H1 (cell line): Measurements from ENCODE around the gene DPP10. TPM values are rescaled to one million over a fixed set of nuclear protein-coding genes. Genes with fewer than 3 reads are reported as not detected.
A peak's percentile ranks its signal among the peaks of the same experiment; 100 is the strongest.

ENCODE experiments used
- CTCF ChIA-PET: fragments of 300-600 bp; sonication (Branson Sonifier 250); formaldehyde crosslinking; loops from one replicate; lab custom pipeline; 2021; ENCODE audit not compliant: partially characterized antibody; lab: Charles Lee
- POLR2A ChIA-PET: fragments of 300-600 bp; sonication (Branson Sonifier 250); formaldehyde crosslinking; loops from one replicate; lab custom pipeline; 2021; ENCODE audit warnings: inconsistent platforms; ENCODE audit not compliant: partially characterized antibody; lab: Charles Lee
- DNase-seq, 2 experiments: peaks; one replicate each; pipeline versions ENCODE4 v3.0.0 to v3.0.0-alpha.2; 2010 to 2022; ENCODE audit warnings: low spot score in 2 of 2, low read depth in 1 of 2, mixed read lengths in 1 of 2
- FAIRE-seq: peaks from 2 replicates; lab custom pipeline; 2011; peaks lifted over from hg19 to GRCh38; lab: Jason Lieb, UNC
- H2AFZ ChIP-seq: 2 replicates; pipeline ENCODE4 v1.8.1; 2012; ENCODE audit warnings: low read length, inconsistent platforms
- H2AK5ac ChIP-seq: 2 replicates; pipeline ENCODE4 v1.6.1; 2013; ENCODE audit warnings: low read depth, low read length
- H2BK120ac ChIP-seq: replicated peaks from 2 replicates; pipeline ENCODE3; 2013; ENCODE audit warnings: low read depth, low read length, inconsistent platforms
- H2BK12ac ChIP-seq: 2 replicates; pipeline ENCODE4 v1.6.1; 2013; ENCODE audit warnings: low read depth, low read length
- H2BK15ac ChIP-seq: 2 replicates; pipeline ENCODE4 v1.6.1; 2013; ENCODE audit warnings: low read length
- H2BK20ac ChIP-seq: 2 replicates; pipeline ENCODE4 v1.6.1; 2013; ENCODE audit warnings: low read length
- H2BK5ac ChIP-seq: 2 replicates; pipeline ENCODE4 v1.6.1; 2013; ENCODE audit warnings: low read depth, low read length
- H3K14ac ChIP-seq: 2 replicates; pipeline ENCODE4 v1.6.1; 2013; ENCODE audit warnings: inconsistent platforms; ENCODE audit not compliant: insufficient read length
- H3K18ac ChIP-seq: 2 replicates; pipeline ENCODE4 v1.6.1; 2013; ENCODE audit warnings: low read length; ENCODE audit errors: extremely low read depth
- H3K23ac ChIP-seq: 2 replicates; pipeline ENCODE4 v1.6.1; 2013; ENCODE audit warnings: inconsistent platforms; ENCODE audit not compliant: insufficient read length
- H3K23me2 ChIP-seq: 2 replicates; pipeline ENCODE4 v1.6.1; 2013; ENCODE audit warnings: low read depth, low read length
- H3K27ac ChIP-seq: 2 replicates; pipeline ENCODE4 v1.6.1; 2011; ENCODE audit warnings: low read depth, low read length, inconsistent platforms
- H3K27me3 ChIP-seq, 4 experiments: replicated peaks in 1 of 4; 1 replicate in 1 of 4; 2 replicates in 3 of 4; pipeline versions ENCODE4 v1.6.1 to v1.8.1; 2011 to 2013; ENCODE audit warnings: low read length in 3 of 4, mild to moderate bottlenecking in 3 of 4, inconsistent platforms in 2 of 4, mixed read lengths in 2 of 4, moderate library complexity in 1 of 4; ENCODE audit not compliant: control insufficient read depth in 3 of 4, insufficient read depth in 3 of 4; ENCODE audit errors: extremely low read depth in 1 of 4
- H3K36me3 ChIP-seq, 4 experiments: 2 replicates each; pipeline versions ENCODE4 v1.6.1 to v1.8.1; 2011 to 2013; ENCODE audit warnings: mild to moderate bottlenecking in 4 of 4, low read length in 3 of 4, moderate library complexity in 2 of 4, control low read depth in 1 of 4, inconsistent platforms in 1 of 4; ENCODE audit not compliant: insufficient read depth in 4 of 4, control insufficient read depth in 2 of 4
- H3K4ac ChIP-seq: replicated peaks from 2 replicates; pipeline ENCODE3; 2013; ENCODE audit warnings: low read length, low read depth, mixed read lengths, inconsistent platforms; ENCODE audit not compliant: insufficient read length
- H3K4me1 ChIP-seq, 4 experiments: replicated peaks in 1 of 4; 1 replicate in 1 of 4; 2 replicates in 3 of 4; pipeline versions ENCODE4 v1.6.1 to v1.8.1; 2011 to 2013; ENCODE audit warnings: low read length in 3 of 4, inconsistent platforms in 2 of 4, mixed read lengths in 1 of 4; ENCODE audit not compliant: insufficient read depth in 4 of 4, control insufficient read depth in 3 of 4
- H3K4me2 ChIP-seq, 2 experiments: 2 replicates each; pipeline versions ENCODE4 v1.6.1 to v1.8.1; 2011 to 2013; ENCODE audit warnings: low read depth in 2 of 2, low read length in 2 of 2, control low read depth in 1 of 2, inconsistent platforms in 1 of 2, mild to moderate bottlenecking in 1 of 2; ENCODE audit not compliant: insufficient read depth in 1 of 2
- H3K4me3 ChIP-seq, 4 experiments: fragments of 200-600, 300-600 bp in 1 of 4; sonication (generic), shearing (Covaris generic), sonication (Bioruptor Twin) in 1 of 4; 2 replicates each; pipeline versions ENCODE4 v1.5.1 to v1.8.1; 2011 to 2016; ENCODE audit warnings: low read length in 4 of 4, low read depth in 3 of 4, control low read depth in 2 of 4, inconsistent platforms in 2 of 4, mild to moderate bottlenecking in 2 of 4, mixed read lengths in 1 of 4, moderate library complexity in 1 of 4; ENCODE audit not compliant: insufficient read depth in 2 of 4; ENCODE audit errors: extremely low read depth in 1 of 4
- H3K56ac ChIP-seq: replicated peaks from 2 replicates; pipeline ENCODE3; 2013; ENCODE audit warnings: low read depth, mild to moderate bottlenecking, mixed read lengths, low read length, inconsistent platforms; ENCODE audit not compliant: insufficient read length
- H3K79me1 ChIP-seq: 2 replicates; pipeline ENCODE4 v1.6.1; 2013; ENCODE audit warnings: low read depth, low read length, control low read depth
- H3K79me2 ChIP-seq, 2 experiments: 2 replicates each; pipeline versions ENCODE4 v1.6.1 to v1.8.1; 2012 to 2013; ENCODE audit warnings: low read length in 2 of 2, mild to moderate bottlenecking in 2 of 2, inconsistent platforms in 1 of 2; ENCODE audit not compliant: insufficient read depth in 2 of 2, control insufficient read depth in 1 of 2
- H3K9ac ChIP-seq, 4 experiments: replicated peaks in 1 of 4; 1 replicate in 1 of 4; 2 replicates in 3 of 4; pipeline versions ENCODE4 v1.6.1 to v1.8.1; 2011 to 2013; ENCODE audit warnings: low read depth in 3 of 4, low read length in 3 of 4, control low read depth in 2 of 4, mild to moderate bottlenecking in 2 of 4, moderate library complexity in 2 of 4, inconsistent platforms in 1 of 4; ENCODE audit errors: extremely low read depth in 1 of 4
- H3K9me3 ChIP-seq, 2 experiments: 2 replicates each; pipeline versions ENCODE4 v1.6.1 to v1.8.1; 2012 to 2013; ENCODE audit warnings: mild to moderate bottlenecking in 2 of 2, moderate library complexity in 2 of 2, control low read depth in 1 of 2, inconsistent platforms in 1 of 2, low read depth in 1 of 2, low read length in 1 of 2, mixed read lengths in 1 of 2; ENCODE audit not compliant: insufficient read depth in 2 of 2
- H4K20me1 ChIP-seq, 2 experiments: replicated peaks in 1 of 2; 2 replicates each; pipeline versions ENCODE3 to v1.8.1; 2011 to 2013; ENCODE audit warnings: inconsistent platforms in 2 of 2, low read length in 2 of 2, mild to moderate bottlenecking in 1 of 2; ENCODE audit not compliant: insufficient read depth in 2 of 2, control insufficient read depth in 1 of 2
- H4K5ac ChIP-seq: 2 replicates; pipeline ENCODE4 v1.6.1; 2013; ENCODE audit warnings: low read length, low read depth, mixed read lengths, inconsistent platforms; ENCODE audit not compliant: insufficient read length
- H4K8ac ChIP-seq: 2 replicates; pipeline ENCODE4 v1.8.0; 2013; ENCODE audit warnings: mild to moderate bottlenecking, moderate library complexity, low read length, inconsistent platforms; ENCODE audit not compliant: insufficient read depth; ENCODE audit errors: extremely low read depth
- H4K91ac ChIP-seq: replicated peaks from 2 replicates; pipeline ENCODE3; 2013; ENCODE audit warnings: low read length, mixed read lengths, inconsistent platforms; ENCODE audit not compliant: insufficient read length
- KDM1A ChIP-seq: fragments of 200-600, 300-600 bp; sonication (generic); IDR thresholded peaks from 2 replicates; pipeline ENCODE4 v1.7.1; 2016; ENCODE audit warnings: mild to moderate bottlenecking, low read length, borderline replicate concordance
- NANOG ChIP-seq: IDR thresholded peaks from 2 replicates; pipeline ENCODE4 v1.6.1; 2011; ENCODE audit warnings: low read length, low read depth, mild to moderate bottlenecking, inconsistent platforms; ENCODE audit not compliant: insufficient read depth, poor library complexity, severe bottlenecking
- TCF12 ChIP-seq: IDR thresholded peaks from 2 replicates; pipeline ENCODE4 v1.6.1; 2011; ENCODE audit warnings: low read depth, mild to moderate bottlenecking, low read length
- WGBS, 2 experiments: shearing (Covaris generic) in 1 of 2; methylation state at CpG; one replicate each; pipeline versions ENCODE4 v1.1.6 to v1.1.7; 2013 to 2015; ENCODE audit warnings: low lambda C conversion rate in 2 of 2, mixed read lengths in 2 of 2, inconsistent platforms in 1 of 2, low coverage in 1 of 2, missing lambda C conversion rate in 1 of 2; ENCODE audit not compliant: insufficient replicate concordance in 2 of 2, insufficient coverage in 1 of 2, insufficient read length in 1 of 2; ENCODE audit errors: extremely low coverage in 1 of 2, missing lambda C conversion rate in 1 of 2; 5-methylcytosine and 5-hydroxymethylcytosine counted together
- polyA plus RNA-seq, 7 experiments: library from polyadenylated mRNA; depleted of rRNA in 3 of 7; stranded (reverse) in 5 of 7; unstranded in 2 of 7; fragments of >200 nt in 5 of 7; fragments of 200-250 nt in 2 of 7; gene quantifications; 1 replicate in 5 of 7; 2 replicates in 1 of 7; 4 replicates in 1 of 7; pipeline versions ENCODE4 v1.2.1 to v1.2.3, GENCODE V29; 2011 to 2013; ENCODE audit warnings: missing spikeins in 2 of 7, mixed read lengths in 2 of 7
- total RNA-seq: library from RNA; stranded (reverse); fragmentation: NEBNext Ultra II Directional; extraction: Animal tissue kit (Norgen Biotek cat#: 25700); gene quantifications from 2 replicates; pipeline ENCODE4 v1.2.1, GENCODE V29; 2021

DPP10 gene
- total and polyA plus RNA-seq, 2 of the 8 experiments (the other 6 are each of a cell fraction or from before 2014, with no cell fraction given), result 3.3 to 7.2 TPM

- WGBS, 2 experiments, result 85% methylated on average over 3 of the region's 3 CpGs; no CpG with 5 or more reads in 1 of the 2 experiments
- Histone ChIP-seq H2AFZ (no peak overlapping the region), H2BK5ac (no peak overlapping the region), H3K23ac (no peak overlapping the region), H3K23me2 (no peaks in the 10 kb centered on the region), H3K9ac (no peak overlapping the region), H3K56ac (no peak overlapping the region), H3K4me2 (no peak overlapping the region), H2BK15ac (no peak overlapping the region), H3K4me3 (no peak overlapping the region), H3K14ac (no peak overlapping the region), H3K4ac (no peak overlapping the region), H3K79me2 (peaks cover 0 to 13% of the 10 kb centered on the region in 2 experiments; a peak in 2 of 4 replicates), H2BK120ac (no peak overlapping the region), H3K18ac (no peak overlapping the region), H2BK20ac (no peak overlapping the region), H3K4me1 (peaks cover 0 to 3% (median 1%) of the 10 kb centered on the region in 4 experiments; a peak in 2 of 7 replicates), H3K36me3 (no peaks in the 10 kb centered on the region), H2AK5ac (no peak overlapping the region), H4K8ac (no peak overlapping the region), H2BK12ac (no peak overlapping the region), H3K79me1 (no peaks in the 10 kb centered on the region), H3K9me3 (no peaks in the 10 kb centered on the region), H4K20me1 (peaks cover 4 to 6% of the 10 kb centered on the region in 2 experiments), H3K27ac (no peak overlapping the region), H4K91ac (no peak overlapping the region), H4K5ac (no peak overlapping the region), H3K27me3 (peaks cover 0 to 6% (median 3%) of the 10 kb centered on the region in 4 experiments; a peak in 5 of 7 replicates)
- DNase-seq (no peak), FAIRE-seq (peak; percentile 52)
- POLR2A ChIA-PET, result no interaction called here
- CTCF ChIA-PET, result interaction anchor here (1.2 kb wide), 2 partner anchors 15 to 572 kb away, joined by 3 read pairs; no protein-coding TSS in a partner anchor
- TF ChIP-seq TCF12 (no peak), KDM1A (no peak), NANOG (no peak)
Observed at GRCh38 chr2:115168457-115168856, 726.0 kb downstream of the DPP10 start.
